Stimulated activated CD8-positive, alpha-beta memory T cell treated with anti-CD3 and anti-CD28 coated beads, Interleukin-12 subunit alpha, Interleukin-12 subunit beta, amount 100 ng/mL, for 1 hour (primary cell): ENCODE measurements around the gene CAB39L.
A peak's percentile ranks its signal among the peaks of the same experiment; 100 is the strongest.
"Not testable (repeated sequence)": the region's sequence is repeated elsewhere in the genome, so short reads cannot be mapped to it uniquely, and the experiment has no call there.

Experiments used
- DNase-seq: peaks from one replicate; pipeline ENCODE4 v3.0.0-alpha.2; 2020; ENCODE audit warnings: low read depth

Gene CAB39L

GRCh38 chr13:49308097-49308875, 135.6 kb downstream of the CAB39L start:
- no peak for DNase-seq

DNA sequence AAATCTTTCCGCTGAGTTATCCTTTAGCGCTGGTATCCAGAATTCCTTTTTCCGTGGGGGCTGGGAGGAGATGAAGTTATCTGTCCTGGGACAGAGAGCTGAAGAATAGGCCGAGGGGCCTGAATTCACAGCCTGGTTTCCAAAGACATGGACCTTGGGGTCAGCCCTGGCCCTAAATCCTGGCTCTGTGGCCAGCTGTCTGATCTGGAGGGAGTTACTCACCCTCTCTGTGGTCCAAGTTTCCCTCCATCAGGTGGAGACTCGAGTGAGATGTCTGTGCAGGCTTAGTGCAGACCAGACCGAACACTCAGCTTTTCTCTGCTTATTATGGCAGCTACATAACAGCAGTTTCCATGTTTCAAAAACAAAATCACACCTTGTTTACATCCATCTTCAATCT, 136.5 kb downstream of the CAB39L start:
- no peak for DNase-seq

GRCh38 chr13:49305792-49306425, 138.0 kb downstream of the CAB39L start:
- DNase-seq, result no peak

DNA sequence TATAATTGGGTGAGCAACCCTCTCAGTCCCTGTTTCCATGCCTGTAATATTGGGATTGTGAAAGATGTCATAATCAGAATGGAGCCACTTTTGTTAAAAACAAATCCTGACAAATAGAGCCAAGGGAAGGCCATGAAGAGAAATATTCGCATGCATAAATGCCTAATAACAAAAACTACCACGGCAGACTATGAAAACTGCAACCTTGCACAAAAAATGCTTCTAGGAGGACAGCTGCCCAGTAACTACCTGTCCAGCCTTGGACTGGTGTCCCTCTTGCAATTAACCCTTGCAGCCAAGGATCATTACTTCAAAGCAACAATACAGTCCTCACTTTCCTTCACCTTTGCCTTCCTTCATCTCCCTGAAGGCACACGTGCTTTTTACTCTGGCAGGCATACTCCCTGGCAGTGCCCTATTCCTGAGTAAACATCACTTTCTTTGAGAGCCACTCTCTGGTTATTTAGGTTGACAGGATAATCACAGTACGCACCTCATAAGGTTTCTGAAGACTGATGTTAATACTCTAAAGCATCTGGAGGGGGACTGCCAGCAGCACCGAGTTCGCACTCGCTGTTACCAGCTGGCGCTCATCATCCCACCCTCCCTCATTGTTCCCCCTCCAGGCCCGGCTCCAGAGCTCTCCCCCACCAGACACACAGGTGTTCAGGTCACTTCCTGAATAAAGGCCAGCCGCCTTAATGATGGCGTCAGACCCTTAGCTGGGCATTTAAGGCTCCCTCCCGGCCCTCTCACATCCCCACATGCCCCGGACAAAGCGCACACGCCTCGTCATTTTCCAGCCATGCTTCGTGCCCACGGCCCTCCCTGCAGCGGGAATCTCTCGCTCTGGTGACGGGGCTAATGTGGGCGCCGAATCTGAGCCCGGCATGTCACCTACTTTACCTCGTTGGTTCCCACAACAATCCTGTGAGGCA, 138.8 kb downstream of the CAB39L start:
- DNase-seq, result no peak

- DNase-seq, result no peak
Observed at GRCh38 chr13:49304356-49304755, 139.5 kb downstream of the CAB39L start.

GRCh38 chr13:49303533-49304252, 140.2 kb downstream of the CAB39L start:
- no peak for DNase-seq

GRCh38 chr13:49302817-49303216, 141.0 kb downstream of the CAB39L start:
- DNase-seq, result no peak

DNA sequence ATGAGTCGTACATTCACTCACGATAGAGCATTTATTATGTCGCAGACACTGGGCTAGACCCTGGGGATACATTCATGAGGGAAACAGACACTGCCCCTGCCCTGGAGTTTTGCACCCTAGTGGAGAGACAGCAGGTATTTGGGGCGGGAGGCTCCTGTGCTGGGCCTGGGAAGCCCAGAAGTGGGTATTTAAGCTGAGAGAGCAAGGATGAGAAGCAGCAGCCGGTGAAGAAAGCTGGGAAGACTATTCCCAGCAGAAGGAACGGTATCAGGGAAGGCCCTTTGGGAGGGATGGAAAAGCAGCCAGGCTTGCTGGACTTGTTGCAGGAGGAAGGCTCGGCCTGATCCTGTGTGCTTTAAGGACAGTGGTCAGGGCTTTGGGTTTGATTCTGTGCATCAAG, 141.6 kb downstream of the CAB39L start:
- DNase-seq, result no peak

DNA sequence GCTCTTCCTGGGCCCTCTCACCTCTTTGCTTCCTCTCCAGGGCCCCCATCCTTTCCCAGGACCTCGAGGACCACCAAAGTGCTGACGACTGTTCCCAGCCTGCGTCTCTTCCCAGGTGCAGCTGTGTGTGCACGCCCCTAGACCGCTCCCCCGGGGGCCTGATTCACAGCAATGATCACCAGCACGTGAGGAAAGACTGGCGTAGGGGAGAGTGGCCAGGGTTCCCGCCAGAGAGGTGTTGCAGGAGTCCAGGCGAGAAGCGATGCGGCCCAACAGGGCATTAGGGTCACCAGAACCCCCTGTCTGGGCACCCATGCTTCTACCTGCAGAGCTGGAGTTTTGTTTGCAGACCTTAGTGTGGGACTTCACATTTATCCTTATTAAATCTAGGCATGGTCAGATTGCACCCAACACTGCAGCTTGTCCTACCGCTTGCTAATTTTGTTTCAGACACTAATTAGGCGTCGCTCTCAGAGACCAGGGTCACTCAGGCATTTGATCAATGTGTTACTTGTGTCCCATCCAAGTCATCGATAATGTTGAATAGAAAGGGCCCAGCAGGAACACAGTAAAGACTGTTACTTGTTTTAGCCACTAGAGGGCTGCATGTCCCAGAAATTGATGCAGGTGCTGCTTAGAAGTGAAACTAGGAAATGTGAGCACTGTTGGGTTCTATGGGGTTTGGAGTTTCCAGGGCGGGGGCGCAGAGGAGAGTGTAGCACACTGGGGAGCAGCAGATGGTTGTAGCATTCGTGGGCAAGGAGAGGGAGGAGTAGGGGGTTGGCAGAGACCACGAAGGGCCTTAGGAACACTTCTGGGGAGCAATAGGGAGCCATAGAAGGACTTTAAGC, 142.9 kb downstream of the CAB39L start:
- peak; percentile 45 for DNase-seq

DNA sequence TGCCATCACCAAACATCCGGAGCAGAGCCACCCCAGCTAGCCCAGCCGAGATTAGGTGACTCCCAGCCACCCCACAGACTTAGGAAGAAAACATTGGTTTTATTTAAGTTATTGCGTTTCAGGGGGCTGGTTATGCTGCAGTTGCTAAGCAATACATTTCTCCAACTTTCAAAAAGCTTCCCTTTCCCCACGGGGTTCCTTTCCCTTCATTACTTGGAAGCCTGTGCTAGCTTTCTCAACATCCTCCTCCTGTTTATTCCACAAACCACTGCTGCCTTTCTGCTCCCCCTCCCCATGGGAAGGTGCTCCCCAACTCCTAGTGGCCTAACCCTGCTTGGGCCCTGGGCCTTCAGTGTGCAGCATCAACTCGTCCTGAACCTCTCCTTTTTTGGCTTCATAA, 143.6 kb downstream of the CAB39L start:
- no peak for DNase-seq

- DNase-seq, result no peak
Observed at GRCh38 chr13:49298903-49299605, 144.8 kb downstream of the CAB39L start.

DNA sequence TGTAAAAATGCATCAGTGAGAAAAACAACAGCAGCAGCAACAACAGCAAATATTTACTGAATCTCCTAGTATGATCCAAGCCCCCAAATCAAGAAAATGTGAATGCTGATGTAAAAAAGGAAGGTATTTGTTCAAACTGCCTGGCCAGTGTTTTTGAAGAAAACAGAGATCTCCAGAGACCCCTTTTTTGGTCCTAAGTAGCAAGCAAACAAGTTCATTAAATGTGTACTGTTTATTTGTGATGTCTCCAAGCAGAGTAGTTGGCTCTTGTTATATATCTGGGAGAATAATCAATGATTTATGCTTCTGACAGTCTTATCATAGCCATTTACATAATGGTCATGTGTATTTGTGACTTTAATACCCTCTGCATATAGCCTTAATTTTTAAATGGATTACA, 145.4 kb downstream of the CAB39L start:
- DNase-seq, result no peak

- DNase-seq, result no peak
Observed at GRCh38 chr13:49297338-49297737, 146.5 kb downstream of the CAB39L start.

DNA sequence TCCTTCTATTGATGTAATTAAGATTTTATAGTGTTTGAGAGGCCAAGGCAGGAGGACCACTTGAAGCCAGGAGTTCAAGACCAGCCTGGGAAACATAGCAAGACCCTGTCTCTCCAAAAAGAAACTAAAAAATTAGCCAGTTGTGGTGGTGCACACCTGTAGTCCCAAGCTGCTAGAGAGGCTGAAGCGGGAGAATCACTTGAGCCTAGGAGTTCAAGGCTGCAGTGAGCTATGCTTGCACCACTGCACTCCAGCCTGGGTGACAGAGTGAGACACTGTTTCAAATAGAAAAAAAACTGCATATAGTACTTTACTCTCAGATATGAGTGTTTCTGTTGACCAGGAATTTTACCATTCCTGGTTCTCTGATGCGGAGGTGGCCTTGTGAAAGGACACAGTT, 147.2 kb downstream of the CAB39L start:
- DNase-seq, result no peak

- DNase-seq, result no peak
Observed at GRCh38 chr13:49295244-49295643, 148.6 kb downstream of the CAB39L start.

- not testable (repeated sequence) for DNase-seq
Observed at GRCh38 chr13:49294723-49295122, 149.1 kb downstream of the CAB39L start.

DNA sequence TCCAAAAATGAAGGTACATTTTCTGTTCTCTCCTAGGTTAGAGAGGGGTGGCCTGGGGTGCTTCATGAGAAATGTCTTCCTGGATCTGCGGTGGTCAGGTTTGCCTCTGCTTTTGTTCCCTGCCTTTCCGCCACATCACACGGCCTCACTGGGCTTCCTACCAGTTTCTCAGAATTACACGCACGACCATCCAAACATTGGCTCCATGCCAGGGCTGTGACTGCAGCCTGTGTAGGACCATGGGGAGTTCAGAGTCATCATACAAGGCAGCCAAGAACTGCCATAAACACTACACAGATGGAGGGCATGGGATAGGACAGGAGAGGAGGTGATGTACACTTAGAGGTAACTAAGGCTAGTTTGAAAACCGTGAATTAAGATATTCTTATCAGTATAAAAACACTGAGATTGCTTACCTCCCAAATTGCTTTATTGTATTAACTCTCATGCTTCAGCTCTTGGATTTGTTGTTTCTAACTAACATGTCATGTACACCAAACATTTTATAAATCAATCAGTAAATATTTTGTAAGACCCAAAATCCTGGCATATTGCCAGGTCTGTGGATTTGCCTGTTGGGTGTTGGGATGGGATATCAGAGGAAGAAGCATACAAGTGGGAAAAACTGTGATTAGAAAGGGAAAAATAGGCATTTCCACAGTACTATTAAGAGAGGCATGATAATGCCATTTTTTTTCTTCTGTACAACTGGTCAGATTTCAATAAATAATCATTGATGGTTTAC, 150.9 kb downstream of the CAB39L start:
- no peak for DNase-seq

GRCh38 chr13:49288458-49288857, 155.4 kb downstream of the CAB39L start:
- DNase-seq, result no peak

- no peak for DNase-seq
Observed at GRCh38 chr13:49287995-49288394, 155.9 kb downstream of the CAB39L start.

DNA sequence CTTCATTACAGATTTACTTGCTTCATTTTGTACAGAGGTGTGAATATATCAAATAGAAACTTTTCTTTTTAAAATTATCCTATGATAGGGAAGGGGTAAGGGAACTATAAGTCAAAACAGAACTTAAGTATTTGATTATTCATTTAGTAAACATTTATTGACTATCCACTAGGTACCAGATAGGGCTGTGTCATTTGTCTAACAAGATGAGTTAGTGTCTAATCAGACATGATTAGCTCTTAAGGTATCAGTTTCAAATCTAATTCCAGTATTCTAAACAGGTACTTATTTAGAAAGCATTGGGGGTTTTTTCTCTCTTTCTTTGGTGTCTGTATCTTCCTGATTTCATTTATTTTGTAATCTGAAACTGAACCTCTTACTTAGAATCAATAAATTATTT, 164.0 kb downstream of the CAB39L start:
- DNase-seq, result no peak
